ENCODE results near the gene GARRE1. TPM values are rescaled to one million over a fixed set of nuclear protein-coding genes. Genes with fewer than 3 reads are reported as not detected.

GARRE1 gene
- polyA plus RNA-seq, 2 of the 4 experiments (the other 2 are of a cell fraction) = 9.6 to 20.0 TPM

DNA sequence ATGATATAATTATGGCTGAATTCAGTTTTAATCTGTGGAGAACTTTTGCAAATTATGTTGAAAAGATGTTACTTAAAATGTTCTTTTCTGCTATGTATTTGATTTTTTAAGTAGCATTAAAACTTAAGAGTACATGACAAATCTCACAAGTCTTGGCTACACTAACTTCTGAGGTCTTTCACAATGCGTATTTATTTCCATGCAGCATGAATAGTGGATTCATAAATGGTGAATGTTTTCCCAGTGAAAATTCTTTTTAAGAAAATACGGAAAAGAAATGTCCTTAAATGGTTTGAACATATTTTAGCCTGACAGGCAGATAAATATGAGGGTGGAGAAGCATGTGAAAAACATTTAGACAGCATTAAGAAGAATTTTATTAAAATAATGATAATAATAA, 30.2 kb downstream of the GARRE1 start:
- TF ChIP-seq FOSL2 (IDR thresholded peaks at IDR 0.05) (no peak), FOSL2 (CRISPR knock-in tag; IDR thresholded peaks at IDR 0.05) (no peak), FOSB (CRISPR knock-in tag; IDR thresholded peaks at IDR 0.05) (no peak), PHF8 (IDR thresholded peaks at IDR 0.05; ENCODE audit: borderline replicate concordance, low read depth) (no peak), EHMT2 (IDR thresholded peaks at IDR 0.05; ENCODE audit: low read depth) (no peak), GATA3 (IDR thresholded peaks at IDR 0.05; ENCODE audit: borderline replicate concordance) (no peak), JUNB (IDR thresholded peaks at IDR 0.05) (no peak), HOXB5 (CRISPR knock-in tag; IDR thresholded peaks at IDR 0.05) (no peak), JUN (IDR thresholded peaks at IDR 0.05) (no peak), RARB (CRISPR knock-in tag; IDR thresholded peaks at IDR 0.05) (no peak), POLR2AphosphoS2 (conservative IDR thresholded peaks at IDR 0.05; ENCODE audit: low read length) (no peak), E2F6 (IDR thresholded peaks at IDR 0.05; ENCODE audit: borderline replicate concordance, low read depth) (no peak), ZNF302 (CRISPR knock-in tag; IDR thresholded peaks at IDR 0.05) (no peak), CTCF (IDR thresholded peaks at IDR 0.05) (no peak), CBX2 (IDR thresholded peaks at IDR 0.05; ENCODE audit: borderline replicate concordance, low read depth) (no peak), NFE2L2 (conservative IDR thresholded peaks at IDR 0.05; ENCODE audit: low read length) (no peak)
- TF ChIP-seq, protein P1, sequence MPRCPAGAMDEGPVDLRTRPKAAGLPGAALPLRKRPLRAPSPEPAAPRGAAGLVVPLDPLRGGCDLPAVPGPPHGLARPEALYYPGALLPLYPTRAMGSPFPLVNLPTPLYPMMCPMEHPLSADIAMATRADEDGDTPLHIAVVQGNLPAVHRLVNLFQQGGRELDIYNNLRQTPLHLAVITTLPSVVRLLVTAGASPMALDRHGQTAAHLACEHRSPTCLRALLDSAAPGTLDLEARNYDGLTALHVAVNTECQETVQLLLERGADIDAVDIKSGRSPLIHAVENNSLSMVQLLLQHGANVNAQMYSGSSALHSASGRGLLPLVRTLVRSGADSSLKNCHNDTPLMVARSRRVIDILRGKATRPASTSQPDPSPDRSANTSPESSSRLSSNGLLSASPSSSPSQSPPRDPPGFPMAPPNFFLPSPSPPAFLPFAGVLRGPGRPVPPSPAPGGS (IDR thresholded peaks at IDR 0.05) = no peak
- TF ChIP-seq, protein P2, sequence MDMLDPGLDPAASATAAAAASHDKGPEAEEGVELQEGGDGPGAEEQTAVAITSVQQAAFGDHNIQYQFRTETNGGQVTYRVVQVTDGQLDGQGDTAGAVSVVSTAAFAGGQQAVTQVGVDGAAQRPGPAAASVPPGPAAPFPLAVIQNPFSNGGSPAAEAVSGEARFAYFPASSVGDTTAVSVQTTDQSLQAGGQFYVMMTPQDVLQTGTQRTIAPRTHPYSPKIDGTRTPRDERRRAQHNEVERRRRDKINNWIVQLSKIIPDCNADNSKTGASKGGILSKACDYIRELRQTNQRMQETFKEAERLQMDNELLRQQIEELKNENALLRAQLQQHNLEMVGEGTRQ (IDR thresholded peaks at IDR 0.05) = no peak
- TF ChIP-seq, protein P3, sequence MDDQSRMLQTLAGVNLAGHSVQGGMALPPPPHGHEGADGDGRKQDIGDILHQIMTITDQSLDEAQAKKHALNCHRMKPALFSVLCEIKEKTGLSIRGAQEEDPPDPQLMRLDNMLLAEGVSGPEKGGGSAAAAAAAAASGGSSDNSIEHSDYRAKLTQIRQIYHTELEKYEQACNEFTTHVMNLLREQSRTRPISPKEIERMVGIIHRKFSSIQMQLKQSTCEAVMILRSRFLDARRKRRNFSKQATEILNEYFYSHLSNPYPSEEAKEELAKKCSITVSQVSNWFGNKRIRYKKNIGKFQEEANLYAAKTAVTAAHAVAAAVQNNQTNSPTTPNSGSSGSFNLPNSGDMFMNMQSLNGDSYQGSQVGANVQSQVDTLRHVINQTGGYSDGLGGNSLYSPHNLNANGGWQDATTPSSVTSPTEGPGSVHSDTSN (IDR thresholded peaks at IDR 0.05) = no peak
- Histone ChIP-seq H3K27ac (no peak overlapping the region), H3K9me3 (no peaks in the 10 kb centered on the region), H3K4me3 (no peak overlapping the region), H3K4me2 (no peak overlapping the region), H3K4me1 (no peaks in the 10 kb centered on the region)
- no peak for DNase-seq (ENCODE audit: low read depth in 1 of 2, low spot score in 1 of 2)
- no peak for ATAC-seq
- POLR2A ChIA-PET = no interaction called here
- CTCF ChIA-PET = no interaction called here
- peak; percentile 73 for FAIRE-seq
- WGBS (ENCODE audit: missing lambda C conversion rate) = 89% methylated on average over 2 of the region's 2 CpGs

GRCh38 chr19:34287662-34288140, 33.3 kb downstream of the GARRE1 start:
- DNase-seq (ENCODE audit: low read depth in 1 of 2, low spot score in 1 of 2) = no peak
- 0 out of 6 replicates have a peak, but pooled peaks of 1 of the 2 experiments have one; percentile 14 for ATAC-seq
- H3K4me3 ChIP-seq = no peak overlapping the region
- CTCF ChIA-PET = interaction anchor here (1.2 kb wide), 1 partner anchor 23 kb away, joined by 3 read pairs; no protein-coding TSS in a partner anchor
- no peaks in the 10 kb centered on the region for H3K4me1 ChIP-seq
- WGBS (ENCODE audit: missing lambda C conversion rate) = 72% methylated on average over 3 of the region's 3 CpGs
- FAIRE-seq = peak; percentile 81
- H3K4me2 ChIP-seq = no peak overlapping the region
- POLR2A ChIA-PET = no interaction called here
- H3K27ac ChIP-seq = no peak overlapping the region
- H3K9me3 ChIP-seq = 0 out of 3 replicates have a peak, but pooled peaks cover 3% of the 10 kb centered on the region
- no peak for TF ChIP-seq KDM5A (IDR thresholded peaks at IDR 0.05)
- TF ChIP-seq BHLHE40 (IDR thresholded peaks at IDR 0.05; ENCODE audit: low read depth, low read length) = no peak
- TF ChIP-seq ZSCAN20 (CRISPR knock-in tag; IDR thresholded peaks at IDR 0.05) = no peak
- no peak for TF ChIP-seq ZFP36 (IDR thresholded peaks at IDR 0.05; ENCODE audit: borderline replicate concordance, partially characterized antibody)
- no peak for TF ChIP-seq REST (IDR thresholded peaks at IDR 0.05)
- TF ChIP-seq CHD2 (IDR thresholded peaks at IDR 0.05; ENCODE audit: low read length, partially characterized antibody) = no peak
- TF ChIP-seq, protein P2 (IDR thresholded peaks at IDR 0.05) = no peak
- TF ChIP-seq RCOR1 (IDR thresholded peaks at IDR 0.05; ENCODE audit: low read depth, low read length) = no peak
- no peak for TF ChIP-seq CBX8 (IDR thresholded peaks at IDR 0.05)
- TF ChIP-seq HDAC2 (IDR thresholded peaks at IDR 0.05) = no peak
- no peak for TF ChIP-seq ZNF302 (CRISPR knock-in tag; IDR thresholded peaks at IDR 0.05)

Data from A549 (cell line).